GF-D8 (cell line): Measurements from ENCODE around the gene NFIB.

ENCODE experiments used
- DNase-seq: peaks from one replicate; lab custom pipeline; 2025; lab: John Stamatoyannopoulos, UW

The NFIB gene

GRCh38 chr9:14147738-14148137 lies 166.2 kb downstream of the NFIB start:
- DNase-seq = no peak

DNA sequence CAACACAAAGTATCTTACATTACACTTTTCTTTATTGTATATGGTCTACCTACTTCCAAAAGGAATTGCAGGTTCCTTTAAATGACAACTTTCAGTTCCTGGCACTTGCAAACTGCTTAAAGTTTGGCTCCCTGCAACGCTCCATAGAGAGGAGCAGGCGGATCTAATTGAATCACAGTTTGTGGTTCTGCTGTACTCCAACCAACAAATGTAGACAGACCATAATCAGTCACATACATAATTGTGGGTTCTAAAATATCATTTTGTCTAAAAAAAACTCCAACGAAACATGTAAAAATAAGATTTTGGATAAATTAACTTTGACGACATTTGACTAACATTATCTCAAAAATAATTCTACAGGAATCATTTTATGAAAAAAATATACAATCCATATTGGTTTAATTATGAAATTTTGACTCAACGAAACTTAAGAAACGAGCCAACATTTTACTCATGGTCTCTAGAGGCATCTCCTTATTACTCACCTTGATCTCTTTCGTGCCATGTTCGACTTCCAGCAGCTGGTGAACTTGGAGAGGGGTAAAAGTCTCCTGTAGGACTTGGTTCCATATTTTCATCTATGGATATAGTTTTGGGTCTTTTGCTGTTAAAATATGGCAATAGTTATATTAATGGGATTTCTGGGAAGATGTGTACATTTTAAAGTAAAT lies 167.6 kb downstream of the NFIB start:
- DNase-seq = no peak

DNA sequence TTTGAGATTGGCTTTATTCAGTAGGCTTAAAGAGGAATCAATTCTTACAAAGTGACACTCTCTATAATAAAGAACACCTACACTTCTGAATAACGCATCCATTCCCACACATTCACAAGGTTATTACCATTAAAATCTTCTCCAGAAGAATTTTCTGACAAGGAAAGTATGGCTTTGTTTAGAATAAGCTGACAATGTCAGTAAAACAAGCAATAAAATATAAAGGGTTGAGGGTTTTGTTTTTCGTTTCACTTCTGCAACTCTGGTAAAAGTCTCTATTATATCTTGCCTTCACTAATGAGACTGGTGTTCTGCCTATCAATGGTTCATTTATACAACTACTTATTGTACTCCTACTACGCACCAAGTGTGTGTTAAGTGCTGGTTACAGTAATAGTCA lies 169.7 kb downstream of the NFIB start:
- DNase-seq = no peak

DNA sequence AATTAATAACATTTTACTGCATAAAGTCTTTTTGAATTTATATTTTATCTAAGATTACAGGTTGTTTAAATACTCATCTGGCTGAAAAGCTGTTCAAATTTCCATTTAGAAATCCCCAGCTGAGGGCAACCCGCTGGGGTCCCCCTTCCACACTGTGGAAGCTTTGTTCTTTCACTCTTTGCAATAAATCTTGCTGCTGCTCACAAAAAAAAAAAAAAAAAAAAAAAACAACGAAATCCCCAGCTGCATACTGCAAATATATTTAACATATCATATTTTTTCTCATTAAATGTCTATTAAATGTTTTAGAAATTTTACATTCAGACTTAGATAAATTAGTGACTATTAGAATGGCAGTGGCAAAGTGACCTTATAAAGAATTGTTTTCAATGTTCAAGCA lies 172.2 kb downstream of the NFIB start:
- DNase-seq = no peak

- DNase-seq = no peak
Observed at GRCh38 chr9:14140096-14140697, 173.7 kb downstream of the NFIB start.

DNA sequence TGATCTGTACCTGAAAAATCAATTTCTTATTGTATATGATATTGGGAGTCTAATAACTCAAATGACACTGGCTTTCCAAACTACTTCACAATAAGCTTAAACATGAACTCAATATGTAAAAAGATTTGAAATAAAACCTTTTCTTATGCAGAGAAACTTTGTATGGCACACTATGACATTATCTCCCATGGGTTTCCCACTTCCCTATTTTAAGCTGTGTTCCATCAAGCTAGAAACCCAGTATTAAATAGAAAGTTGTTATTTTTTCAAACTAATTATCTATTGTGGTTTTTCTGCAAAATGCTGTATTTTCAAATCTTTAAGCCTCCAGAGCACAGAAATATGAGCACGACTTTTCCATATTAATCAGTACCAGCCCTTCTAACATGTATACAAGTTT lies 174.7 kb downstream of the NFIB start:
- DNase-seq = no peak

- DNase-seq = no peak
Observed at GRCh38 chr9:14136646-14137370, 177.1 kb downstream of the NFIB start.

- DNase-seq = no peak
Observed at GRCh38 chr9:14136047-14136635, 177.8 kb downstream of the NFIB start.

DNA sequence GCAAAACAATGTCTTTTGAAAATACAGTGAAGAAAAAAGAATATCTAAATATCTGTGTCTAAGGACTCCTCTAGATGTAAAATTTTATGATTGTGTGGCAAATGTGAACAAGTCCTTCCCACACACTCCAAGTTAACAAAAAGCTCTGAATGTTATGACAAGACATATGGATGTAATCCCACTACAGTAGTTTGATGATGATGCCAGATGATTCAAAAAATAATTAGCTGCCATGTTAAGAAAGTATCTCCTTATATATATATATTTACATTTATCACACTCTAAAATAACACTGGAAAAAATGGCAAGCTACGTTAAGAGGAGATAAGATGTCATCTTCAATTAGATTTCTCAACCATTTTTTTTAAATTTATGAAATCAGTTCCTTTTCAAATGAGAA lies 178.5 kb downstream of the NFIB start:
- DNase-seq = no peak

DNA sequence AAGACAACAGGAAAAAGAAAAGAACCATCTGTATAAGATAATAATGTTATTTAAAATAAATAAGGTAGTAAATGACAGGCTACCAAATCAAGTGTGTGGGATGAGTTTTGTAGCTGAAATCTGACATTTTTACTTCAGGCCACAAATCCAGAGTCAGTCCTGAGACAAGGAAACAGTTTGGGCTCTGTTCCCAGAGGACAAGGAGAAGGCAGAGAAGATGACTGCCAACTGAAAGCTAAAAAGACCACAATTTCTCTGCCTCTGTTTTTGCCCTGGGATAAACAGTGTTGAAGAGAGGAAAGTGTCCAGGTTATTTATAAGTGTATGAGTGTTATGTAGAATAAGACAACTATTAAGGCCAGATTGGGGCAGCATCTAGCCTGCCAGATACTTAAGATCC lies 180.5 kb downstream of the NFIB start:
- no peak for DNase-seq

DNA sequence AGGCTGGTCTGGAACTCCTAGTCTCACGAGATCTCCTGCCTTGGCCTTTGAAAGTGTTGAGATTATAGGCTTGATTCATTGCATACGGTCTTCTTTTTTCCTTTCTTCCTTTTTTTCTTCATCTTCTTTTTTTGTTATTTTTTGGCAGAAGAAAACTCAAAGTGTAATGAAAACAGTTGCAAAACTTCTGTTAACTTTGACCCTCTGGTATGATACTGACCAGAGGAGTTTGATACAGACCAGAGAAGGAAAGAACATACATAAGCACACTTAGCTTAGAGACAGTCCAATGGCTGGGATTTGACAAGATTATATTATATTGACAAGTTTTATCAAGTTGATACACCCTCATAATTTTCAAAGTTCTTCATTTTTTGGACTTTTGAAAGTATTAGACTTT lies 181.2 kb downstream of the NFIB start:
- DNase-seq = no peak

GRCh38 chr9:14131356-14132088 lies 182.4 kb downstream of the NFIB start:
- no peak for DNase-seq

DNA sequence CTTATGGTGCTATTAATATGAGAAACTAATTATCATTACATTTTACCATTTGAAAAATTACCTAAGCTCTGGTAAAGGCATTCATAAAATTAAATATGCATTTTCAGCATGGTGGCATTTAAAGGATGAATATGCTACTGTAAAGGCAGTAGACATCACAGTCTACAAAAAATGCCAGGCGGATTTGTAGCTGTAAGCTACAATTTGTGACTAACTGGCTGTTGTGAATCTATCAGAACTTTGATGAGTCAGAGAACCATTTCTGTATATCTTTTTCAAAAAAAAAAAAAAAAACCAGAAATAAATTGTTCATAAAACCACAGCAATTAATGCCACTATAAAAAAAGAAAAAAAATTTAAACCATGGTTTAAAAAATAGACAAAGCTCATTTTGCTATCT lies 186.3 kb downstream of the NFIB start:
- DNase-seq = no peak

DNA sequence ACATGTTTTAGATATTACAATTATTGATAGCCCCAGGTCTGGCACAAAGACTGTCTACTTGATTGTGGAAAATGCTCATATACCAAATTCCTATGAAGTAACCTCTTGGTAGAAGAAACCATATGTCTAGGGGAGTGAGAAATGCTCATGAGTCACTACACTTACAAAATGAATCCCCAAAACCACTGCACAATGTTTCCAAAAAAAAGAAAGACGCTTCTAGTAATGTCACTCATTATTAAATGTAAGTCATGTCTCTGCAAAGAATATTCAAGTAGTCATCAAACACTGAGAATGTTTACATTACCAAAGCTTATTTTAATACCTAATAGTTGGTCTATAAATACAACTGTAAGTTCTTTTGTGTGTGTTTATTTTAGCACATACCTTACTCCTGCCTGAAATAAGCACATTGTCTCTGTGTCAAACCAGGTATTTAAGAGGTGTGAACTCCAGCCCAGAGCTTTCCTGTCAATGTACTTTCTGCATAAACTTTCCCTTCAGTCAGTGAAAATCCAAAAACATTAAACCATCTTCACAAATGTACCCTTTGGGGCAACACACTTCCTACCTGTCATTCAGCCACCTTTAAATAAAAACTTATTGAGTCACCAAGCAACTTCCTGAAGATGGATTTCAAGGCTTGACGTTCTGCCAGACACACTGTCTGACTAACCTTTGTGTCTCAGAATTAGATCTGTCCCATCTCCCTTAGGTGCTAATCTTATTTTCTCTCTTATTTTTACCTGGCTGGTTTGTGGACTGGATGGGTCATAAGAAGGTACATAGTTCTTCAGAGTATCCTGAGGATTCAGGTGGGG lies 194.0 kb downstream of the NFIB start:
- no peak for DNase-seq

- DNase-seq = no peak
Observed at GRCh38 chr9:14112226-14112625, 201.7 kb downstream of the NFIB start.

GRCh38 chr9:14111696-14112095 lies 202.2 kb downstream of the NFIB start:
- no peak for DNase-seq

GRCh38 chr9:14107977-14108376 lies 206.0 kb downstream of the NFIB start:
- no peak for DNase-seq

GRCh38 chr9:14107495-14107894 lies 206.4 kb downstream of the NFIB start:
- no peak for DNase-seq

DNA sequence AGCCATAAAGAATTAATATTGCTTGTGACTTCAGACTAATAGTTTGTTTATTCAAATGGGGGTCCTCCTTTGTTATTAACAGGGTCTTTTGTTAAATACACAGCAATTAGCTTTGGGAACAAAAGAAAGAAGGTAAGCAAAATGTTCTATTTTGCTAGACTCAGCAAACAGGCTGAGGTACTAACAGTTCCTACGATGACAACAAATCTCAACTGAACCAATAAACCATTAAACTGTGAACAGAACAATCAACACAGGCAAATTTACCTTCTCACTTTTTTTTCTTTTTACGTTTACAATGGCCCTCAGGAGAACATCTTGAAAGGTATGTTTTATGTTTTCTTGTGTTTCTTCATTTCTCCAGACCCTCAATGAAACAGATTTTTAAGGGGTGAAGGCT lies 207.2 kb downstream of the NFIB start:
- DNase-seq = no peak

- DNase-seq = no peak
Observed at GRCh38 chr9:14104496-14104895, 209.4 kb downstream of the NFIB start.

- no peak for DNase-seq
Observed at GRCh38 chr9:14103115-14103514, 210.8 kb downstream of the NFIB start.

GRCh38 chr9:14099737-14100136 lies 214.2 kb downstream of the NFIB start:
- DNase-seq = no peak
